HUES64 (cell line): Measurements from ENCODE around the gene ZC3H12A.

ENCODE experiments used
- H3K27ac ChIP-seq: 2 replicates; pipeline ENCODE4 v1.7.0; 2013; ENCODE audit warnings: low read depth, low read length, inconsistent platforms
- H3K27me3 ChIP-seq: 2 replicates; pipeline ENCODE4 v1.6.1; 2013; ENCODE audit warnings: mild to moderate bottlenecking, low read length; ENCODE audit not compliant: insufficient read depth
- H3K36me3 ChIP-seq: 2 replicates; pipeline ENCODE4 v1.6.1; 2013; ENCODE audit warnings: mild to moderate bottlenecking, low read length; ENCODE audit not compliant: insufficient read depth
- H3K4me1 ChIP-seq: 2 replicates; pipeline ENCODE4 v1.6.1; 2013; ENCODE audit warnings: mild to moderate bottlenecking, low read length, moderate library complexity; ENCODE audit not compliant: insufficient read depth
- H3K4me3 ChIP-seq: 2 replicates; pipeline ENCODE4 v1.5.1; 2013; ENCODE audit warnings: mild to moderate bottlenecking, low read length, moderate library complexity
- H3K9ac ChIP-seq: 2 replicates; pipeline ENCODE4 v1.6.1; 2013; ENCODE audit warnings: mild to moderate bottlenecking, low read depth, low read length
- H3K9me3 ChIP-seq: 2 replicates; pipeline ENCODE4 v1.6.1; 2013; ENCODE audit warnings: low read depth, low read length; ENCODE audit not compliant: insufficient read depth
- WGBS: fragments of 150-250, 120-280 bp; methylation state at CpG from one replicate; pipeline ENCODE4 v1.1.7; 2013; ENCODE audit warnings: missing lambda C conversion rate; 5-methylcytosine and 5-hydroxymethylcytosine counted together

Gene ZC3H12A

DNA sequence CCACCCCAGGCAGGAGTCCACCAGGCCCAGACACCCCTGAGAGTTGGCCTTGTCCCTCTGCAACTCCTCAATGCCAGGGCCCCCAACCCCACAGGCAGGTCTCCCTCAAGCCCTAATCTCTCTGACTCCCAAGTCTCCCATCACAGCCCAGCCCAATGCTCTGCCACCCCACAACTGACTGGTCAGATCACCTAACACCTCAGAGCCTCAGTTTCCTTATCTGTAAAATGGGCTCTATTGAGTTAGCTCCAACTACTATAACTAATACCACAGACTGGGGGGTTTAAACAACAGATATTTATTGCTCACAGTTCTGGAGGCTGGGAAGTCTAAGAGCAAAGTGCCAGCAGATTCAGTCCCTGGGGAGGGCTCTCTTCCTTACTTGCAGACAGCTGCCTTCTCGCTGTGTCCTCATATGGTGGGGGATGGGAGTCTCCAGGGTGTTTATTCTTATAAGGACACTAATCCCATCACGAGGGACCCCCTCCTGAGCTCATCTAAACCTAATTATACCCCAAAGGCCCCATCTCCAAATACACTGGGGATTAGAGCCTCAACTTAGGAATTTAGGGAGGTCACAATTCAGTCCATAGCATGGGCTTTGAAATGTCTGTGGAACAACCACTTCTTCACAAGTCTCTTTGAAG, 34.9 kb upstream of the ZC3H12A start:
- Histone ChIP-seq H3K9me3 (no peaks in the 10 kb centered on the region), H3K27ac (no peak overlapping the region), H3K9ac (no peak overlapping the region), H3K36me3 (no peaks in the 10 kb centered on the region), H3K4me1 (no peaks in the 10 kb centered on the region), H3K4me3 (no peak overlapping the region), H3K27me3 (peaks cover 26% of the 10 kb centered on the region)
- WGBS = no CpG with 5 or more reads among the region's 2 CpGs

DNA sequence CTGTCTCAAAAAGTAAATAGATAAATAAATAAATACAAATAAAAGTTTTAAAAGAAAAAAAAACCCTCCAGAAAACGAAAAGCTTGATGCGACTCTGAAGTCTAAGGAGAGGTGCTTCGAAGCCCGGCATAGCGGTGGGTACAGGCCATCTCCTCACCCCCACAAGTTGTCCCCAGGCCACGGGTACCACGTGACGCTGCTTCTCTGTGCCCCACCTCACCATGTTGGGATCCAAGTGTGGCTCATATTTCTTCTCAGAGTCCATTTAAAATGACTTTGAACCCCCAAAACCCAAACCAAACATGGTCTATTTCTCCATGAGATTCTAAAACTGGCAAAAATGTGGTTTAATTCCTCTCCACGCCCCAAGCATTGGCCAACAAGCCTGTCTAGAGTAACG, 32.9 kb upstream of the ZC3H12A start:
- WGBS = 94% methylated on average over 10 of the region's 10 CpGs
- Histone ChIP-seq H3K27me3 (peaks cover 26% of the 10 kb centered on the region), H3K9ac (no peak overlapping the region), H3K27ac (no peak overlapping the region), H3K9me3 (no peaks in the 10 kb centered on the region), H3K4me1 (no peaks in the 10 kb centered on the region; the same call in 1 of the 2 replicates), H3K36me3 (no peaks in the 10 kb centered on the region), H3K4me3 (no peak overlapping the region)

DNA sequence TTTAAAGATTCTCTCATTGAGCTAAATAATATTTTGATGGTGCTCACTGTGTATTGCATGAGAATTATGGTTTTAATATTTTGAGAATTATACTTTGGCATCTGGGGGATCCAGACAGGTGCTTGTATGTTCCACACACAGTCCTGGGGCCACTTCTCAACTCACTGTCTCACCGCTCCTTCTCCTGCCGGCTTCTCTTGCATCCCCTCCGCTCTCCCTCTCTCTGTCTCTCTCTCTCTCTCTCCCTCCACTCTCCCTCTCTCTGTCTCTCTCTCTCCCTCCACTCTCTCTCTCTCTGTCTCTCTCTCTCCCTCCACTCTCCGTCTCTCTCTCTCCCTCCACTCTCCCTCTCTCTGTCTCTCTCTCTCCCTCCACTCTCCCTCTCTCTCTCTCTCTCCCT, 32.2 kb upstream of the ZC3H12A start:
- no peaks in the 10 kb centered on the region; the same call in 1 of the 2 replicates for H3K4me1 ChIP-seq
- no peaks in the 10 kb centered on the region for H3K36me3 ChIP-seq
- peaks cover 26% of the 10 kb centered on the region for H3K27me3 ChIP-seq
- WGBS = 68% methylated on average over 4 of the region's 4 CpGs
- H3K4me3 ChIP-seq = no peak overlapping the region
- no peaks in the 10 kb centered on the region for H3K9me3 ChIP-seq
- no peak overlapping the region for H3K27ac ChIP-seq
- no peak overlapping the region for H3K9ac ChIP-seq

DNA sequence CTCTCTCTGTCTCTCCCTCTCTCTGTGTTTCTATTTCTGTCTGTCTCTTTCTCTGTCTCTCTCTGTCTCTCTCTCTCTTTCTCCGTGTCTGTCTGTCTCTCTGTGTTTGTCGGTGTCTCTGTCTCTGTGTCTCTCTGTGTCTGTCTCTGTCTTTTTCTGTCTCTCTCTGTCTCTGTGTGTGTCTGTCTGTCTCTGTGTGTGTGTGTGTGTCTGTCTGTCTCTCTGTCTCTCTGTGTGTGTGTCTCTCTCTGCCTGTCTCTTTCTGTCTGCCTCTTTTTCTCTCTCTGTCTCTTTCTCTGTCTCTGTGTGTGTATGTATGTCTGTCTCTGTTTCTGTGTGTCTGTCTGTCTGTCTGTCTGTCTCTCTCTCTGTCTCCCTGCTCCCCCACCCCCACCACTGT, 31.7 kb upstream of the ZC3H12A start:
- no peaks in the 10 kb centered on the region; the same call in 1 of the 2 replicates for H3K4me1 ChIP-seq
- no peaks in the 10 kb centered on the region for H3K36me3 ChIP-seq
- no peak overlapping the region for H3K4me3 ChIP-seq
- H3K9ac ChIP-seq = no peak overlapping the region
- 82% methylated on average over 2 of the region's 2 CpGs for WGBS
- no peaks in the 10 kb centered on the region for H3K9me3 ChIP-seq
- no peak overlapping the region for H3K27ac ChIP-seq
- H3K27me3 ChIP-seq = peaks cover 26% of the 10 kb centered on the region

DNA sequence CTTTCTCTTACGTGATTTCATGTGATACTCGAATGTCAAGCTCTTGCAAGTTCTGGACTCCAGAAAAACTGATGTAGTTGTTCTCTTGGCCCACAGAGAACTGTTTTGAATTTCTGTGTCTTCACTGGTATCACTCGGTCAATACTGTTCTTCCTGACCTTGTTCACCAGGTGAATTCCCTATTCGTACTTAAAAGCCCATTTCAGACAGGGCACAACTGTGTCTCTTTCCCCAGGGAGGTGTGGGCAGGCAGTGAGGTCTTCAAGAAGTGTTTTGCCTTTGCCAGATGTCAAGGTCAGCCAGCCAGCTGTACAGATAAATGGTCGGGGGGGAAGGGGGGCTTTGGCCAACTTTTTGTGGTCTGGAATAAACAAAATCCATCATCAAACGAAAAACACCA, 27.5 kb upstream of the ZC3H12A start:
- Histone ChIP-seq H3K27ac (no peak overlapping the region), H3K4me1 (peaks cover 20% of the 10 kb centered on the region), H3K4me3 (no peak overlapping the region), H3K36me3 (no peaks in the 10 kb centered on the region), H3K9ac (no peak overlapping the region), H3K9me3 (no peaks in the 10 kb centered on the region), H3K27me3 (peaks cover 11% of the 10 kb centered on the region)
- 82% methylated on average over 5 of the region's 6 CpGs for WGBS

DNA sequence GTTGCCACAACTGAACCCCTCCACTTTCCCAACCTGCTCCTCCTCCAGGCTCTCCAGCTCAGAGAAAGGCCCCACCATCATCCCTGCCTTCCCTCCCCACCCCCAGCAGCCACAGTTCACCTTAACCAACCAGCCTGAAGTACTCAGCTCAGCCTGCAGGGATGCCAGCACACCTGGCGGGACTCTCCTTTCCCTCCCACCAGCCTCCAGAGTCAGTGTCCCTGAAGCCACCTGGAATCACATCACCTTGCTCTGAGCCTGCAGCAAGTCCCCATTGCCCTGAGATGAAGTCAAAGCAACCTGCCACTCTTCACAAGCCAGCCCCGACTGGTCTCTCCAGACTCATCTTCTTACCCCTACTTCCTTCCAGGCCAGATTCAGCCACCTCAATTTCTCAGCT, 26.2 kb upstream of the ZC3H12A start:
- H3K9me3 ChIP-seq = no peaks in the 10 kb centered on the region
- H3K27me3 ChIP-seq = no peaks in the 10 kb centered on the region
- H3K36me3 ChIP-seq = no peaks in the 10 kb centered on the region
- 62% methylated on average over 2 of the region's 2 CpGs for WGBS
- H3K9ac ChIP-seq = no peak overlapping the region
- peaks cover 26% of the 10 kb centered on the region for H3K4me1 ChIP-seq
- H3K27ac ChIP-seq = no peak overlapping the region
- H3K4me3 ChIP-seq = no peak overlapping the region

DNA sequence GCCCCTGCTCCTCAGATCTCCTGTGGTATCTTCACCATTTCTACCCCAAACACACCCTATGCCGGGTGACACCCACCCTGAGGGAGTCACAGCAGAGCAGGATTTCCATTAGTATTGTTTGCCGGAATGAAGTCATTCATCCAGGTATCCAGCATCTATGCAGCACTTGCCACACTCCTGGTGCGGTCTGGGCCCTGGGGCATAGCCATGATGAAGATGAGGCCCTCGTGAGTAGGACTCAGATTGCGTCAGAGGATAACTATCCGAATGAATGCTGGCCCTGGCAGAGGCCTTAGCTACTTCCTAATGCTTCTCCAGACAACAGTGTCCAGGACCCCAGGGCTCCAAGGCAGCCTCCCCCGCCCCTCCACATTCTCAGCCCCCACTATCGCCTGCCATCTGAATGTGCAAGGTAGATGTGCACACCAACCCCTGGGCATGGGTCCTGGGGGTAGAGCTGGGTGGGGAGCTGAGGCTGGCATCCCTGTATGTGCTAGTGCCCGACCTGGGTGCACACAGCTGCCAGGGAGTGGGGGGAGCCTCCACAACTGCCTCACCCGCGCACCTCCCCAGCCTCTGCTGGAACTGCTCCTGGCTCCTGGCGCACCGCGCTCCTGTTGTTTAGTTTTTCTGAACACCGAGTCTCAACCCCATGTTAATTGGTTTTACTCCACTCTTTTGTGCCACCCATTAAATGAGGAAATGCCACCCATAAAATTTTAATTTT, 25.5 kb upstream of the ZC3H12A start:
- Histone ChIP-seq H3K9ac (no peak overlapping the region), H3K27ac (no peak overlapping the region)

DNA sequence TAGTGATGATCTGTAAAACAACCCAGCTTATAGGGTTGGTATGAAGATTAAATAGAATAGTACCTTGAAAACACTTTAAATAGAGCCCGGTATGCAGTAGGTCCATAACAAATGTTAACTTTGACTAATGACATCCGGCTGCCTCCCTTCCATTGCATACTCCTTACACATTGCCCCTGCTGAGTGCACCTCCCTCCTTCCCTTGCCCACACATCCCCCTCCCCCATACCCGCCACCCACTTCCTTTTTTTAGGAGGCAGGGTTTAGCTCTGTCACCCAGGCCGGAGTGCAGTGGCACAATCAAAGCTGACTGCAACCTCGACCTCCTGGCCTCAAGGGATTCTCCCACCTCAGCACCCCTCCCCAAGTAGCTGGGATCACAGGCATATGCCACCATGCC, 24.4 kb upstream of the ZC3H12A start:
- H3K4me1 ChIP-seq = peaks cover 26% of the 10 kb centered on the region
- H3K27ac ChIP-seq = no peak overlapping the region
- no peak overlapping the region for H3K4me3 ChIP-seq
- WGBS = 25% methylated on average over 5 of the region's 5 CpGs
- H3K9ac ChIP-seq = no peak overlapping the region
- H3K9me3 ChIP-seq = no peaks in the 10 kb centered on the region
- no peaks in the 10 kb centered on the region for H3K27me3 ChIP-seq
- no peaks in the 10 kb centered on the region for H3K36me3 ChIP-seq

More for the DNA sequence above, 25.5 kb upstream of the ZC3H12A start:
- no peaks in the 10 kb centered on the region for H3K36me3 ChIP-seq
- WGBS = 76% methylated on average over 15 of the region's 15 CpGs
- no peak overlapping the region for H3K4me3 ChIP-seq
- no peaks in the 10 kb centered on the region for H3K9me3 ChIP-seq
- no peaks in the 10 kb centered on the region for H3K27me3 ChIP-seq
- peaks cover 26% of the 10 kb centered on the region for H3K4me1 ChIP-seq

DNA sequence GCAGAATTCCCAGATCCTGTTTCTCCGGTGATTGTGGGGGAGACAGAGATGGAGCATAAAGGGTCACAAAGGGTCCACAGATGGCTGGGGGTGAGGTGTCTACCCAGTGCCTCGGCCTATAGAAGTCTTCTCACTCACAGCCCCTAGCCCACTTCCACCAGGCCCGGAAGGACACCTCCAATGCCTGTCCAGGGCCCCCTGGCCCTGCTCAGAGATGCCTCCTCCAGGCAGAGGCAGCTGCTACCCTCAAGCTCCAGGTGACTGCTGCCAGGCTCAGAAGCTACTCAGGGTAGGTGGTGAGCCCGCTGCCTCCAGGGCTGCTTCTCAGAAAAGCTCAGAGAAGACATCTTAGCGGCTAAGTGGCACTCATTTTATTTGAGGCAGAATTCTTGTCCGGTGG, 22.0 kb upstream of the ZC3H12A start:
- Histone ChIP-seq H3K4me3 (no peak overlapping the region), H3K27me3 (no peaks in the 10 kb centered on the region), H3K4me1 (peaks cover 31% of the 10 kb centered on the region), H3K36me3 (no peaks in the 10 kb centered on the region), H3K27ac (no peak overlapping the region), H3K9me3 (no peaks in the 10 kb centered on the region), H3K9ac (no peak overlapping the region)
- 55% methylated on average over 6 of the region's 6 CpGs for WGBS

DNA sequence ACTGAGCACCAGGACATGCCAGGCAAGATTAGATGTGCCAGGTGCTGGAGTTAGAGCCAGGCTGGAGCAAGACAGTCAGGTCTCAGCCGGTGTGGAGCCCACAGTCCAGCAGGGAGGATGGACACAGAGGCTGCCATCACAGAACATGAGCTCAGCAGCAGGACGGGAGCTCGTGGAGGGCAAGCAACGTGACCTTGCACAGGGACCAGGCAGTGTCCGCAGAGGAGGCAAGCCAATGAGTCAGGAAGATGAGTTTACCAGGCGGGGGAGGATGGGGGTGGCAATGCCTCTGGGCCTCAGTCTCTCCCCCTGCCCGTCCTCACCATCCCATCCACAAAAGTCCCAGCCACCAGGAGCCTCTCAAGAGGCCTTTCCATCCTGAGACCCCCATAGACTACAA, 20.7 kb upstream of the ZC3H12A start:
- peaks cover 26% of the 10 kb centered on the region for H3K4me1 ChIP-seq
- 76% methylated on average over 7 of the region's 7 CpGs for WGBS
- no peaks in the 10 kb centered on the region for H3K36me3 ChIP-seq
- no peak overlapping the region for H3K27ac ChIP-seq
- no peak overlapping the region for H3K4me3 ChIP-seq
- no peak overlapping the region for H3K9ac ChIP-seq
- H3K27me3 ChIP-seq = no peaks in the 10 kb centered on the region
- H3K9me3 ChIP-seq = no peaks in the 10 kb centered on the region

DNA sequence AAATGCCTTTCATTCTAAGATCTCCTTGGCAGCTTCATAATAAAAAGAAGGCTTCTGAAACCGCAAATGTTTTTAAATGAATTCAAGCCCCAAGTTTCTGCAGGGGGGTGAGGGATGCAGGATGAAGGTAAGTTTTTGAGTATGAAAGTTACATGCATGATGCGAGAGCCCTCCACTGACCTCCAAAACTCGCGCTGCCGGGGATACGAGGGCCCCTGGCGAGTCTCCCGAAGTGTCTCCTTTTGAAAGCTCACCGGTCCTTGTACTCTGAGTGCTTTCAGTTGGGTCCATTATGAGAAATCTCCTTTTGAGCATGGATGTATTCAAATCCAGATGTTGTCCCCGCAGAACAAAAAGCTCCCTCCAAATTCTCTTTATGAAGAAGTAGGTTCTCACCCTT, 18.9 kb upstream of the ZC3H12A start:
- no peaks in the 10 kb centered on the region for H3K9me3 ChIP-seq
- no peak overlapping the region for H3K27ac ChIP-seq
- peaks cover 11% of the 10 kb centered on the region; the same call in 1 of the 2 replicates for H3K4me1 ChIP-seq
- H3K36me3 ChIP-seq = no peaks in the 10 kb centered on the region
- no peaks in the 10 kb centered on the region for H3K27me3 ChIP-seq
- 94% methylated on average over 10 of the region's 10 CpGs for WGBS
- H3K4me3 ChIP-seq = no peak overlapping the region
- H3K9ac ChIP-seq = no peak overlapping the region
